ENCODE data around the gene HOXD3.

DNA sequence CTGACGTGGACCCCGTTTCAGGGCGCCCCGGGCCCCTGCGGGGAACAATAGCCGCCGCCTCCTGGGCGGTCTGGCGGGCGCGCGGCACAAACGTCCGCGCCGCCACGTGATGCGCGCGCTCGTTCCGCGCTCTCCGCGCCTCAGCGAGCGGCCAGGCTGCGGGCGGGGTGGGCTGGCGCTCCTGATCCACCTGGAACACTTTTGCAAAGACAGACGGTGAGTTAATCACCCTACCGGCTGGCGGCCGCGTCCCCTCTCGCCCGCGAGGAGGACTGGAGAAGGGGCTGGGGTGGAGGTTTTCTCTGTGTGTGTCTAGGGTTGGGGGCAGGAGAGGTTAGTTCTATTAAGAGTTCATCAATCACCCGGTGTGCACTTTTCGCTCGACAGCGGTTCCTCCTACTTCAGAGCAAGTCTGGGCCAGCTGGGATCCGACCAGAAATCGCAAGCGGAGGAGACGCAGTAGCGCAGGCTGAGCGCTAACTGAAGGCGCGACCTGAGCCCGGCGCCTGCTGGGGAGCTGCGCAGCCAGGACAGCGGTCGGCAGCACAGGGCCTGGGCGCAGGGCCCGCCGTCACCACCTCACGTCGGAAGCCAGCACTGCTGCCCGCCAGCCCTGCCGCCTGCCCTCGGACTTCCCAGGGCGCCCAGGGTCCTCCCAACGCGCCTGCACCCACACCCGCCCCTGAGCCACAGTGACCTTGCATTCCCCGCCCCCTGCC is 21.1 kb downstream of the HOXD3 start:
- no peak for TF ChIP-seq POLR2A (conservative IDR thresholded peaks at IDR 0.05)
- no peak for TF ChIP-seq ZBTB49 (CRISPR knock-in tag; IDR thresholded peaks at IDR 0.05; ENCODE audit: borderline replicate concordance)
- no peak for TF ChIP-seq MTA3 (IDR thresholded peaks at IDR 0.05; ENCODE audit: borderline replicate concordance)
- TF ChIP-seq MCM3 (IDR thresholded peaks at IDR 0.05), result no peak
- TF ChIP-seq, protein P1, sequence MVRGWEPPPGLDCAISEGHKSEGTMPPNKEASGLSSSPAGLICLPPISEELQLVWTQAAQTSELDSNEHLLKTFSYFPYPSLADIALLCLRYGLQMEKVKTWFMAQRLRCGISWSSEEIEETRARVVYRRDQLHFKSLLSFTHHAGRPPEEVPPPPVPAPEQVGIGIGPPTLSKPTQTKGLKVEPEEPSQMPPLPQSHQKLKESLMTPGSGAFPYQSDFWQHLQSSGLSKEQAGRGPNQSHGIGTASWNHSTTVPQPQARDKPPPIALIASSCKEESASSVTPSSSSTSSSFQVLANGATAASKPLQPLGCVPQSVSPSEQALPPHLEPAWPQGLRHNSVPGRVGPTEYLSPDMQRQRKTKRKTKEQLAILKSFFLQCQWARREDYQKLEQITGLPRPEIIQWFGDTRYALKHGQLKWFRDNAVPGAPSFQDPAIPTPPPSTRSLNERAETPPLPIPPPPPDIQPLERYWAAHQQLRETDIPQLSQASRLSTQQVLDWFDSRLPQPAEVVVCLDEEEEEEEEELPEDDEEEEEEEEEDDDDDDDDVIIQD (CRISPR knock-in tag; IDR thresholded peaks at IDR 0.05), result no peak

Measured in K562 (cell line).